ENCODE data around the gene SLC9A3.

The SLC9A3 gene

GRCh38 chr5:449151-449550 is 75.1 kb downstream of the SLC9A3 start:
- H3K36me3 ChIP-seq (ENCODE audit: insufficient read depth, low read length) = peaks cover 84% of the 10 kb centered on the region

DNA sequence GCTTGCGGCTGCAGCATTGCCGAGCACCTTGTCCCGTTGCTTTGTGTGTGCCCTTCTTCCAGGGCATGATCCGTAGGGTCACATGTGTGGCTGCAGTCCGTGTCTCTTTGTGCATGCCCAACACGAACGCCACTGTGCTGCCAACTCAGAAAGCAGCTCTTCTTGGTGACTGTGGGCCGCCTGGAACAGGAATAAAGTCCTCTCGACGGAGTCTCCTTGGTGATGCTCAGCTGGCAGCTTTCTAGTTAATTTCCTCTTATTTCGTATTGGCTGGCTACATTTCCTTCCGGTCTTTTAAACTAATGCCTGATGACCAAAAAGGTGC is 75.5 kb downstream of the SLC9A3 start:
- no peak overlapping the region for H3K27ac ChIP-seq (ENCODE audit: low read length)
- no peak overlapping the region for H2AFZ ChIP-seq (ENCODE audit: low read depth, low read length)
- peaks cover 16% of the 10 kb centered on the region for H4K20me1 ChIP-seq (ENCODE audit: insufficient read depth, low read length)
- peaks cover 47% of the 10 kb centered on the region for H3K79me2 ChIP-seq (ENCODE audit: insufficient read depth, low read length)
- ATAC-seq (ENCODE audit: insufficient read depth, low read depth) (no peak), DNase-seq (no peak)
- H3K4me2 ChIP-seq (ENCODE audit: insufficient read depth, low read length) = no peak overlapping the region
- peaks cover 80% of the 10 kb centered on the region for H3K36me3 ChIP-seq (ENCODE audit: insufficient read depth, low read length)
- no peaks in the 10 kb centered on the region for H3K27me3 ChIP-seq (ENCODE audit: insufficient read depth, low read length, poor library complexity)
- H3K9ac ChIP-seq (ENCODE audit: low read depth, low read length) = no peak overlapping the region
- peaks cover 11% of the 10 kb centered on the region for H3K9me3 ChIP-seq (ENCODE audit: insufficient read depth, low read length, severe bottlenecking)
- TF ChIP-seq, protein P1, sequence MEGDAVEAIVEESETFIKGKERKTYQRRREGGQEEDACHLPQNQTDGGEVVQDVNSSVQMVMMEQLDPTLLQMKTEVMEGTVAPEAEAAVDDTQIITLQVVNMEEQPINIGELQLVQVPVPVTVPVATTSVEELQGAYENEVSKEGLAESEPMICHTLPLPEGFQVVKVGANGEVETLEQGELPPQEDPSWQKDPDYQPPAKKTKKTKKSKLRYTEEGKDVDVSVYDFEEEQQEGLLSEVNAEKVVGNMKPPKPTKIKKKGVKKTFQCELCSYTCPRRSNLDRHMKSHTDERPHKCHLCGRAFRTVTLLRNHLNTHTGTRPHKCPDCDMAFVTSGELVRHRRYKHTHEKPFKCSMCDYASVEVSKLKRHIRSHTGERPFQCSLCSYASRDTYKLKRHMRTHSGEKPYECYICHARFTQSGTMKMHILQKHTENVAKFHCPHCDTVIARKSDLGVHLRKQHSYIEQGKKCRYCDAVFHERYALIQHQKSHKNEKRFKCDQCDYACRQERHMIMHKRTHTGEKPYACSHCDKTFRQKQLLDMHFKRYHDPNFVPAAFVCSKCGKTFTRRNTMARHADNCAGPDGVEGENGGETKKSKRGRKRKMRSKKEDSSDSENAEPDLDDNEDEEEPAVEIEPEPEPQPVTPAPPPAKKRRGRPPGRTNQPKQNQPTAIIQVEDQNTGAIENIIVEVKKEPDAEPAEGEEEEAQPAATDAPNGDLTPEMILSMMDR (IDR thresholded peaks at IDR 0.05; ENCODE audit: borderline replicate concordance, extremely low read depth, low read length, poor library complexity, severe bottlenecking) = no peak
- TF ChIP-seq EZH2 (IDR thresholded peaks at IDR 0.05; ENCODE audit: borderline replicate concordance, low read depth, low read length, severe bottlenecking) = no peak
- H3K4me3 ChIP-seq (ENCODE audit: low read depth in 1 of 2, low read length in 2 of 2) = no peak overlapping the region
- peaks cover 18% of the 10 kb centered on the region for H3K4me1 ChIP-seq (ENCODE audit: insufficient read depth, low read length)

More at GRCh38 chr5:449151-449550, 75.1 kb downstream of the SLC9A3 start:
- Histone ChIP-seq H3K27me3 (ENCODE audit: insufficient read depth, low read length, poor library complexity) (no peaks in the 10 kb centered on the region), H3K4me1 (ENCODE audit: insufficient read depth, low read length) (peaks cover 14% of the 10 kb centered on the region), H2AFZ (ENCODE audit: low read depth, low read length) (no peak overlapping the region), H3K27ac (ENCODE audit: low read length) (no peak overlapping the region), H3K9ac (ENCODE audit: low read depth, low read length) (no peak overlapping the region), H4K20me1 (ENCODE audit: insufficient read depth, low read length) (peaks cover 17% of the 10 kb centered on the region), H3K4me2 (ENCODE audit: insufficient read depth, low read length) (no peak overlapping the region), H3K9me3 (ENCODE audit: insufficient read depth, low read length, severe bottlenecking) (peaks cover 11% of the 10 kb centered on the region), H3K79me2 (ENCODE audit: insufficient read depth, low read length) (peaks cover 46% of the 10 kb centered on the region), H3K4me3 (ENCODE audit: low read depth in 1 of 2, low read length in 2 of 2) (no peak overlapping the region)
- no peak for TF ChIP-seq EZH2 (IDR thresholded peaks at IDR 0.05; ENCODE audit: borderline replicate concordance, low read depth, low read length, severe bottlenecking)
- TF ChIP-seq, protein P1 (IDR thresholded peaks at IDR 0.05; ENCODE audit: borderline replicate concordance, extremely low read depth, low read length, poor library complexity, severe bottlenecking) = no peak
- DNase-seq (no peak), ATAC-seq (ENCODE audit: insufficient read depth, low read depth) (no peak)

DNA sequence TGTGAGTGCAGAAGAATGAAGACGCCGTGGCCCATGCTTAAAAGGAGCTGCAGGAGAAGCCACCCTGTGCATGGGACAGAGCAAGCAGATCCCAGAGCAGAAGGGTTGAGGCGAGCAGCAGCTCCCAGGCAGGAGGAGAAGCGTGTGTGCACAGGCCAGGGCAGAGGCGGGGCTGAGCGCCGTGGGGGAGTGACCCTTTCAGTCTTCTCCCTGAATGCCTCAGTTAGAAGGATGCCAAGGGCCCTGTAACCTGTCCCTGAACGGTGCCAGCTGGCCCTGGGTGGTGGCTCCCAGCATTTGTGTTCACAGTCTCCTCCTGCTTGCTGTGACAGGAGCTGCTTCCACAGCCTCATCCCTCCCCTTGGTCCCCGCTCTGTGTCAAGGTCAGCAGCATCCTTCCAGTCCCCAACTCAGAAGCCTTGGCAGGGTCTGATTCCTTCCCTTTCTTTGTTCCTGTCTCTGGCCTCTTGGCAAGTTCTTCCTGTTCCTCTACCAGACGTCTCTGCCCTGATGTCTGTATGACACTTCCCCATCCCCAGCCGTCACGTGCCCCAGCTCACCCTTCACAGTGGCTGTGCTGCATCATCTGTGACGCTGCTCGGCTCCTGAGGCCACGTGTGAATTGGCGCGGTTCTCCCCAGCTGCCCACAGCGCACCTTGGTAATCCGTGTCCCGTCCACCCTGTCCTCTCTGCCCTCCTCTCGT is 76.0 kb downstream of the SLC9A3 start:
- no peak overlapping the region for H2AFZ ChIP-seq (ENCODE audit: low read depth, low read length)
- H3K9ac ChIP-seq (ENCODE audit: low read depth, low read length) = no peak overlapping the region
- peaks cover 78% of the 10 kb centered on the region for H3K36me3 ChIP-seq (ENCODE audit: insufficient read depth, low read length)
- ATAC-seq (ENCODE audit: insufficient read depth, low read depth) (no peak), DNase-seq (no peak)
- H3K79me2 ChIP-seq (ENCODE audit: insufficient read depth, low read length) = peaks cover 52% of the 10 kb centered on the region
- peaks cover 22% of the 10 kb centered on the region for H3K4me1 ChIP-seq (ENCODE audit: insufficient read depth, low read length)
- peaks cover 20% of the 10 kb centered on the region for H4K20me1 ChIP-seq (ENCODE audit: insufficient read depth, low read length)
- H3K27me3 ChIP-seq (ENCODE audit: insufficient read depth, low read length, poor library complexity) = no peaks in the 10 kb centered on the region
- no peak overlapping the region for H3K4me2 ChIP-seq (ENCODE audit: insufficient read depth, low read length)
- no peak for TF ChIP-seq EZH2 (IDR thresholded peaks at IDR 0.05; ENCODE audit: borderline replicate concordance, low read depth, low read length, severe bottlenecking)
- TF ChIP-seq, protein P1 (IDR thresholded peaks at IDR 0.05; ENCODE audit: borderline replicate concordance, extremely low read depth, low read length, poor library complexity, severe bottlenecking) = no peak
- H3K9me3 ChIP-seq (ENCODE audit: insufficient read depth, low read length, severe bottlenecking) = peaks cover 11% of the 10 kb centered on the region
- no peak overlapping the region for H3K4me3 ChIP-seq (ENCODE audit: low read depth in 1 of 2, low read length in 2 of 2)
- no peak overlapping the region for H3K27ac ChIP-seq (ENCODE audit: low read length)

Measured in DND-41 (cell line).